Jurkat, Clone E6-1 (cell line): ENCODE measurements around the gene RNF144B.
"Not testable (repeated sequence)": the region's sequence is repeated elsewhere in the genome, so short reads cannot be mapped to it uniquely, and the experiment has no call there.

ENCODE experiments used
- DNase-seq: peaks from one replicate; pipeline ENCODE4 v3.0.0-alpha.2; 2011; ENCODE audit warnings: low read depth, low spot score
- H3K4me3 ChIP-seq: 2 replicates; pipeline ENCODE4 v1.5.1; 2011; ENCODE audit warnings: mild to moderate bottlenecking, low read length, control low read depth, moderate library complexity

RNF144B gene

GRCh38 chr6:18368277-18369105 is 18.7 kb upstream of the RNF144B start:
- DNase-seq, result no peak
- no peak overlapping the region for H3K4me3 ChIP-seq

- DNase-seq, result no peak
- H3K4me3 ChIP-seq, result no peak overlapping the region
Observed at GRCh38 chr6:18371010-18371409, 16.1 kb upstream of the RNF144B start.

GRCh38 chr6:18371656-18372055 is 15.5 kb upstream of the RNF144B start:
- DNase-seq, result no peak
- no peak overlapping the region for H3K4me3 ChIP-seq

GRCh38 chr6:18380158-18380836 is 6.9 kb upstream of the RNF144B start:
- H3K4me3 ChIP-seq, result no peak overlapping the region
- DNase-seq, result no peak

- DNase-seq, result no peak
- H3K4me3 ChIP-seq, result no peak overlapping the region
Observed at GRCh38 chr6:18380851-18381250, 6.3 kb upstream of the RNF144B start.

GRCh38 chr6:18383441-18383840 is 3.7 kb upstream of the RNF144B start:
- no peak overlapping the region for H3K4me3 ChIP-seq
- no peak for DNase-seq

GRCh38 chr6:18384621-18385020 is 2.5 kb upstream of the RNF144B start:
- H3K4me3 ChIP-seq, result no peak overlapping the region
- DNase-seq, result no peak

GRCh38 chr6:18386298-18386976 is 713 bp upstream of the RNF144B start:
- peak overlapping the region; percentile 89 for H3K4me3 ChIP-seq
- DNase-seq, result no peak

- H3K4me3 ChIP-seq, result peak overlapping the region; percentile 89
Observed at GRCh38 chr6:18388271-18388670, 1.1 kb downstream of the RNF144B start.

GRCh38 chr6:18388942-18389341 is 1.8 kb downstream of the RNF144B start:
- no peak overlapping the region for H3K4me3 ChIP-seq
- no peak for DNase-seq

More at GRCh38 chr6:18388271-18388670, 1.1 kb downstream of the RNF144B start:
- DNase-seq, result no peak

GRCh38 chr6:18389479-18389878 is 2.3 kb downstream of the RNF144B start:
- no peak overlapping the region for H3K4me3 ChIP-seq

GRCh38 chr6:18390476-18390875 is 3.3 kb downstream of the RNF144B start:
- H3K4me3 ChIP-seq, result no peak overlapping the region
- peak; percentile 33 for DNase-seq

More at GRCh38 chr6:18389479-18389878, 2.3 kb downstream of the RNF144B start:
- no peak for DNase-seq

GRCh38 chr6:18391023-18391422 is 3.9 kb downstream of the RNF144B start:
- no peak overlapping the region for H3K4me3 ChIP-seq
- no peak for DNase-seq

GRCh38 chr6:18392346-18392877 is 5.3 kb downstream of the RNF144B start:
- H3K4me3 ChIP-seq, result no peak overlapping the region
- no peak for DNase-seq

- no peak overlapping the region for H3K4me3 ChIP-seq
- DNase-seq, result no peak
Observed at GRCh38 chr6:18393698-18394097, 6.5 kb downstream of the RNF144B start.

GRCh38 chr6:18395177-18395855 is 8.2 kb downstream of the RNF144B start:
- H3K4me3 ChIP-seq, result no peak overlapping the region

GRCh38 chr6:18395856-18396197 is 8.7 kb downstream of the RNF144B start:
- DNase-seq, result no peak
- H3K4me3 ChIP-seq, result no peak overlapping the region

More at GRCh38 chr6:18395177-18395855, 8.2 kb downstream of the RNF144B start:
- no peak for DNase-seq

- H3K4me3 ChIP-seq, result no peak overlapping the region
- no peak for DNase-seq
Observed at GRCh38 chr6:18397701-18398100, 10.6 kb downstream of the RNF144B start.

GRCh38 chr6:18398225-18398624 is 11.1 kb downstream of the RNF144B start:
- H3K4me3 ChIP-seq, DNase-seq: not testable (repeated sequence)
